GM20431 (cell line): ENCODE measurements around the gene HSH2D.
"Not testable (repeated sequence)": the region's sequence is repeated elsewhere in the genome, so short reads cannot be mapped to it uniquely, and the experiment has no call there.

Source experiments
- in situ Hi-C: fragments of 300-500 bp; cut with MseI, MboI; formaldehyde crosslinking; loops from one replicate; pipeline ENCODE4 v1.15.0; 2020; ENCODE audit warnings: low sequenced_read_pairs; ENCODE audit not compliant: unreplicated experiment

HSH2D gene

DNA sequence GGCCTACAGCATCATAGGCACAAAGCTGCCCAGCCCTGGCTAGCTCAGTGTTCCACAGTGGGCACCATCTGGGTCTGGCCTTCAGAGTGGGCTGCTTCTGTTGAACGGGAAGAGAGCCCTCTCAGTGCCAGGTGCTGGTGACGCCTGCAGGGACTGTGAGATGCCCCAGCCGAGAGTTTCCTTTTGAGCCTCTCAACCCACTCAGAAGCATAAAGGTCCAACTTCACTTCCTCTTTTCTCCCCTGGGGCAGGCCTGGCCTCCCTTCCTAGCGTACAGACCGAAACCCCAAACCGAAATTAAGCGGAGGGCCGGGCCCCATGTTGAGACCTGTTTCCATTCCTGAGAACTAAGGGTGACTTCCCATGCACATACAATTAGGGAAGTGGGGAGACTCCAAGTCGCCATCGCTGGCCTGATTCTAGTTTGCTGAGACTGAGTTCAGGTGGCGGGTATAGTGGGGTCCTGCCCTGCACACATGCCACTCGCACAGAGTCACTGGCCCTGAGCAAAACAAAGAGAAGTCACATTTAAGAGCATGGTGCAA is 24.9 kb upstream of the HSH2D start:
- in situ Hi-C loops = no loop called here

DNA sequence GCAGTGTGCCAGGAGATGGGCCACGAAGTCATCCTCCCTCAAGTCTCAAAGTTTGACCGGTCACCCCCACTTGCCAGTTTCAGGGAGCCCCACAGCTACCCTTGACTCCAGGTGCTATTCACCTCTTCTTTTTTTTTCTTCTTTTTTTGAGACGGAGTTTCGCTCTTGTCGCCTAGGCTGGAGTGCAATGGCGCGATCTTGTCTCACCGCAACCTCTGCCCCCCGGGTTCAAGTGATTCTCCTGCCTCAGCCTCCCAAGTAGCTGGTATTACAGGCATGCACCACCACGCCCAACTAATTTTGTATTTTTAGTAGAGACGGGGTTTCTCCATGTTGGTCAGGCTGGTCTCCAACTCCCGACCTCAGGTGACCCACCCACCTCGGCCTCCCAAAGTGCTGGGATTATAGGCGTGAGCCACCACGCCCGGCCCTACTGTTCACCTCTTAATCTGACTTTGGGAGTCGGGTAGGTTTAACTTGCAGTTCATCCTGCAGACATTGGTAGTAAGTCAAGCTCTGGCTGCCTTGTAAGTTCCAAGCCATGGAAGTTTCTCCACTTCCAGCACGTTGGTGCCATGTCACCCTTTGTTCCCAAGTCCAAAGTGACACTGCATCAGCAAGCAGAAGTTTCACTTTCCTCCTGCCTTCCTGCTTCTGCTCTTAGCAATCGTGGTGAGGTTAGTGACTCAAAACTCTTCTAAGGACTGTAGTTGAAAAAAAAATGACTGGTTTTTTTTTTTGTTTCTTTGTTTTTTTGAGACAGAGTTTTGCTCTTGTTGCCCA is 24.2 kb upstream of the HSH2D start:
- in situ Hi-C loops = not testable (repeated sequence)

DNA sequence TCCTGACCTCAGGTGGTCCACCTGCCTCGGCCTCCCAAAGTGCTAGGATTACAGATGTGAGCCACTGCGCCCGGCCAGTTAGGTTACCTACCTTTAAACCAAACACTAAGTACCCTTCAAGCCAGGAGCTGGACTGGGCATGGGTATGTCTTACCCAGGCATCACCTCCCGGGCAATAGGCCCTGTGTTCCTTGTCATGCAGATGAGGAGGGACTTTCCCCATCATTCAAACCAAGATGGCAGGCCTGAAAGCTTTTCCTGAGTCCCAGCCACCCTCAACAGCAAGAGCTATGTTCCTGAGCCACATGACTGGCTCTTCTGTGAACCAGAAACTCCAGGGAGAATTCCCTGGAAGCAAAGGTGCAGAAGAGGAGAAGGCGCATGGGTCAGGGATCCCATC is 22.3 kb upstream of the HSH2D start:
- in situ Hi-C loops = no loop called here

DNA sequence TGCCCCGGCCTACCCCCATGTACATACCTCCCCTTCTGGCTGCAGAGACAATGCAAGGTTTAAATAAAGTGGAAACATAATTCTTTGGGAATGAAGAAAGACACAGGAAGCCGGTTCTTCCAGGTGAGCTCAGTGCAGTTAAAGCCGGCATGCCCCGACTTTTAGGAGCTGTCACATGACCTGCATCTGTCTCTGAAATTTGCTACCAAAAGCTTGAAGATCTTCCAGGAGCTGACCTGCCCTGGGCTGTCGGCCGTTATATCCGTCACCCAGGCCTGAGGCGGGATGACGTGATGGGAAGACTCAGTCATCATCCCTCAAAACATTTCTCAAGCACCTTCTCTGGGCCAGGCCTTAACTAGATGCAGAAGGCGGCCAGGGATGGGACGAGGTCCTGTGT is 21.5 kb upstream of the HSH2D start:
- in situ Hi-C loops = no loop called here

DNA sequence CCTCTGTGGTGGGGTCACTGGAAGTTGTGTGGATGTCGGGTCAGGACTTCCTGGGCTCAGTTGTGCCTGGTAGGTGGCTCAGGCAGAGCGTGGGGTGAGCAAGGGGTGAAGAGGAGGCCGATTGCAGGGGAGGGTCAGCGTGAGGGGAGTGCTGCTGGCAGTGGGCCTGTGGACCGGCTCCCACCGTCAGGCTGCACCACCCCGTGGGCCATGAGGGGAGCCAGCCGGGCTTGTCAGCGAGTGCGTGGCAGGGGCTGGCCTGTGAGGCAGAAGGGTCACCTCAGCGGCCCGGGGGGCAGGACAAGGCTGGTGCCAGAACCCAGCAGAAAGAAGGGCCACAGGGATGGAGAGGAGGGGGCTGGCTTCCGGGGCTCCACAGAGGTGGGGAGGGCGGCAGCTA is 18.5 kb upstream of the HSH2D start:
- in situ Hi-C loops = no loop called here

DNA sequence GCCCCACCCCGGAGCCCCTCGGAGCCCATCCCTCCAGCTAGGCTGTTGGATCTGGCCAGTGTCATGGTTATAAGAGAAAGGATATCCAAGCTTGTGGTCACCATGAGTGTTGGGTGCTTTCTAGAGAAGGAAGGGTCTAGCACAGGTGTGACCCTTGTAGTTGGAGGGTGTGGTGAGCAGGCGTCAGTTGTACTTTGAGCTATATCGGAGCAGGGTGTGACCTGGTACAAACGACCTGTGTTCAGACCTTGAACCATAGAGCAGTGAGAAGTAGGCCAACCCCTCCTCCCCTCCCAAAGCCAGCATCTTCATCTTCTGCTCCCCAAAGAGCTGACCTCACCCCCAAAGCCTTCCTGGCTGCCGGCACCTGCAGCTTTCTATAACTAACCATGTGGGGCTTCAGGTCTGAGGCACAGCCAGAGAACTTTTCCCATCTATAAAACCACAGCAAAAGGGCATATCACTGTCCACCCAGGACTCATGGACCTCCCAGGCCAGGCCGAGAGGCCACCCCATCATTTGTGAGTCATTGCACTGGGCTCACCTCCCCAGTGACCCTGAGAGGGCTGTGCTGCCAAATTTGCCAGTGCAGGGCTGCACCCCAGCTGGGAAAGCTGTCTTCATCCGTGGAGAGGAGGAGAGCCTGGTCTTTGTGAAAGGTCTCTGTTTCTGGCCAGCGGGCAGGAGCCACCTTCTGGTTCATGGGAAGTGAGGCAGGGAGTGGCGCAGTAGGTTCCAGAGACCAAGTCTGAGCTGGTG is 17.6 kb upstream of the HSH2D start:
- in situ Hi-C loops = no loop called here

DNA sequence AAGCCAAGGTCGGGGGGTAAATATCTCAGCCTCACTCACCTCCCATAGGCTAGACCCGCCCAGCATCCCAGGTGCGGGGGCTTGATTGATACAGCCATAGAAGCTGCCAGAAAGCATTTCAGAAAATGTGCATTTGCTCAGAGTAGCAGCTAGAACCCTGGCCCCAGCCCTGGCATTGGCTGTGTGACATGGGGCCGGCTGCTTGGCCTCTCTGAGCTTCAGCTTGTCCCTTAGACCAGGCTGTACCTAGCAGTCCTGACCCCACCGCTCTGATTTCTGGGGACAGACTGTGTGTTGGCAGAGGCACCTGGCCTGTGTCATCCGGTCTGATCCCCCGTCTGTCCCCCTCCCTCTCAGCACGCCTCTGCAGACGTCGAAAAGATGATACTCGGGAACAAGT is 16.4 kb upstream of the HSH2D start:
- in situ Hi-C loops = no loop called here

DNA sequence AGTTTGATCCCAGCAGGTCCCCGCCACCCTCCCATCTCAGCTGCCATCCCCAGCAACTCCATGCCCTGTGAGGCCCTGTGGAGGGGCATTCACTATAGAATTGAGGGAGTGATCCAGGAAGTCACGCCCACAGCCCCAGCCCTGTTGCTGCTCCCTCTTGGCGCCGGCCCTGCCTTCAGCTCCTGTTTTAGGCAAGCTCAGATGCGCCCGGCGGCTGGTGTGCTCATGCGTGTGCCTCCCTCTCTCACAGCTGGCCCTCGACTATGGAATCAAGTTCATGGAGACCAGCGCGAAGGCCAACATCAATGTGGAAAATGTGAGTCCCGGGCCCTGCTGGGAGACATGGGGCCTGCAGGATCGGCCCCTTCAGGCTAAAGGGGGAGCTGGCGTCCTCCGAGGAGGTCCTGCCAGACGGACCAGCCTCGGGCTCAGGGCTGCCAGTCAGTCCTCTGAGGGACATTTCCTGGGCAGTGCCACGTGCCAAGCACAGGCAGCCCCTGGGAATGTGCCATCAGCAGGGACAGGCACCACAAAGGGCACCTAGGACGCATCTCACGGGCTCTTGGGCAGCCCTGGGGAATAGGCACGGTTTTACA is 15.6 kb upstream of the HSH2D start:
- in situ Hi-C loops = no loop called here

DNA sequence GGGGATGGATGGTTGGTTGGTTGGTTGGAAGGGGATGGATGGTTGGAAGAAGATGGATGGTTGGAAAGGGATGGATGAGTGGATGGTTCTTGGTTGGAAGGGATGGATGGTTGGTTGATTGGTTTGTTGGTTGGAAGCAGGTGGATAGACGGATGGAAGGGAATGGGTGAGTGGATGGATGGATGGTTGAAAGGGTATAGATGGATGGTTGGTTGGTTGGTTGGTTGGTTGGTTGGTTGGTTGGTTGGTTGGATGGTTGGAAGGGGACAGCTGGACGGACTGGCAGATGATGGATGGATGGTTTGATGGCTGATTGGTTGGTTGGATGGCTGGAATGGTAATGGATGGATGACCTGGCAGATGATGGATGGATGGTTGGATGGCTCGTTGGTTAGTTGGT is 11.8 kb upstream of the HSH2D start:
- in situ Hi-C loops = no loop called here

DNA sequence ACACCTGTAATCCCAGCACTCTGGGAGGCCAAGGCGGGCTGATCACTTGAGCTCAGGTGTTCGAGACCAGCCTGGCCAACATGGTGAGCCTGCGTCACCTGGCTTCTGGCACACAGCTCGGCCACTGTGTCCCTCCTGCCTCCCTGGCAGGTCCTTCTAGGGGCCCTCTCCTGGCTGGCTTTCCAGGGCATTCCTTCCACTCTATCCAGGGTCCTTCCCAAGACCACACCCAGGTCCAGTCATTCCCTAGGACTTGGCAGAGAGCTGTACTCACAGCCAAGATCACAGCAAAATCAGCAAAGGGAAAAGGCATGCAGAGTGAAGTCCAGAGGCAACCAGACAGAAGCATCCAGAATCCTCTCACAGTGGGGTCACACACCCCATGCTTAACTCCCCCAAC is 9.7 kb upstream of the HSH2D start:
- in situ Hi-C loops = no loop called here

DNA sequence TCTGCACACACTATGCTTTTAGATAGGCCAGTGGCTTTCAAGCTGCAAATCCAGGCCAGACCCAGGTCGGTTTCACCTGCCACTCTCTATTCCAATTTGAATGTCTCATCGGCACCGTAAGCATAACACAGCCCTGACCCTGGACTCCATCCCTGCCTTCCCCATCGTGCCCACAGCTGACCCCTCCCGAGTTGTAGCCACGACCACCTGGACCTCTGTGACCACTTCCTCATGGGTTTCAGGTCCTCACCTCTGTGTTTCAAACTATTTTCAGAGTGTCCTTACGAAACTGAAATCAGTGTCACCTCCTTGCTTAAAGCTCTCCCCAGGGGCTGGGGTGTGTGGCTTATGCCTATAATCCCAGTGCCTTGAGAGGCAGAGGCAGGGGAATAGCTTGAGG is 9.0 kb upstream of the HSH2D start:
- in situ Hi-C loops = no loop called here

DNA sequence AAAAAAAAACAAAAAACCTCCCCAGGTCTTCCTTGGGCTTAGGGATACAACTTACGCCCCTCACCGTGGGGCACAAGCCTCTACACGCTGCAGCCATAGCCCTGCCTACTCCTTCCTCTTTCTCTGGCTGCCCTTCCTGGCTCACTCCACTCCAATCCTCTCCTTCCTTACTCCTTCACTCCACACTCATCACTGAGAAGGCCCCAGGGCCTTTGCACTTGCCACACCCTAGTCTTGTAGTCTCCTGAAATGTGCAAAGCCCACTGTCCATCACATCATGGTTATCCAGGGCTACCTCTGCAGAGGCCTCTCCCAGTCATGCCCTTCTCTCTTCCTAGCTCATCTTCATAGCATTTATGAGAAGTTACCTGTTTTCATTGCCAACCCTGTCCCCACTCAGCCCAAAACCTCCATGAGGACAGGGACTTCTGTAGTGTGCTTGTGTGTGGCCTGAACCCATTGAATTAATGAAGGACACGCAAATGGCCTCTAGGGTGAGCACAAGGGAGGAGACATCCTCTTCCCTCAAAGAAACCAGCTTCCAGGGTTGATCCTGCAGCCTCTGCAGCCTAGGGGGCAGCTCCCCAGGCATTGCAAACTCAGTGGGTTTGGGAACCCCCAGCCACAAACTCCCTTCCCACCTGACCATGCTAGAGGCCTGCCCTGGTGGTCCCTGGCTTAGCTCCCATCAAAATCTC is 7.9 kb upstream of the HSH2D start:
- in situ Hi-C loops = no loop called here

DNA sequence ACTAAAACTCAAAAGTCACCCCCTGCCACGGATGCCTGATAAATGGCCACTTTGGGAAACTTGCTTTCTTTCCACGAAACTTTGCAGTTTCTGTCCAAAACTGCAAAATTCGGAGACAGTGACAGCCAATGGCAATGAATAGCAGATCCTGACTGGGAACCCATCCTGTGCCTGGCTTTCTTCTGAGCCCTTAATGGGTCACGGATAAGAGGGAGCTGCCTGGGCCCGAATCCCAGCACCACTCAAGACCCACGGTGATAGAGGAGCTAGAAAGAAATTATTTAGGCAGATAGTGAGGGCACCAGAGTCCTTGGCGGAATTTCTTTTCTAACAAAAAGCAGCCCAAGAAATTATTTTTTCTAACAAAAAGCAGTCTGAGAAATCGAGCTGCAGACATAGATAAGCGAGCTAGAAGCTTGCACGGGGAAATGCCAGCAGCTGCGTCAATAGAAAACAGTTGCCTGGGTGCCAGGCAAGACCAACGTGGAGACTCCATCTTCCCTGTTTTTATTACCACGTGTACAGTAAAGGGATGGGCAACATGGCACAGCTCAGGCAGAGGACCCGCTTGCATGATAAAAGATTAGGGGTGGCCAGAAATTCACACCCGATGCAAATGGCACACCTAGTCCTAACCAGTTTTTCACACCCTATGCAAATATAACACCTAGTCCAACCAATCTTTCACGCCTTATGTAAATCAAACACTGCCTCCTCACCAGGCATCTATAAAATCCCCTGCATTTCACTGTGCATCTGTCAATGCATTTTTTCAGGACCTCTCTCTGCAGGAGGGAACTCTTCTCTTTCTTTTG is 7.1 kb upstream of the HSH2D start:
- in situ Hi-C loops = no loop called here

DNA sequence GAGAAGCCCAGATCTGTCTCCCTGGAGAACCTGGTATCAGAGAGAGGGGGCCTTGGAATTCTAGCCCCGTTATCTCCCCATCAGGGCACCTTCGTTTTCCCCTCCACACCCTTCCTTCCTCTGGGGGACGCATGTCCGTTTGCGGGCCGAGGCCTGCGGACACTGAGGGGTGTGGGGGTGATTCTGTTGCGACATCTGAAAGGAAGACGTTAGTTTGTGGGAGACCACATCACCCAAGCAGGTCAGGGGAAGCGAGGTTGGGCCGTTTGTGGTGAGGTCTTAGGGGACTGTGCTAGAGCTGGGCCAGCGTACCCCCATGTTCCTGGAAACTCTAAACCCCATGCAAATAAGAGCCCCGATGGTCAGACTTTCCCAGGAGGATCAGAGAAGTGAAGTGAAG is 3.7 kb upstream of the HSH2D start:
- in situ Hi-C loops = no loop called here

DNA sequence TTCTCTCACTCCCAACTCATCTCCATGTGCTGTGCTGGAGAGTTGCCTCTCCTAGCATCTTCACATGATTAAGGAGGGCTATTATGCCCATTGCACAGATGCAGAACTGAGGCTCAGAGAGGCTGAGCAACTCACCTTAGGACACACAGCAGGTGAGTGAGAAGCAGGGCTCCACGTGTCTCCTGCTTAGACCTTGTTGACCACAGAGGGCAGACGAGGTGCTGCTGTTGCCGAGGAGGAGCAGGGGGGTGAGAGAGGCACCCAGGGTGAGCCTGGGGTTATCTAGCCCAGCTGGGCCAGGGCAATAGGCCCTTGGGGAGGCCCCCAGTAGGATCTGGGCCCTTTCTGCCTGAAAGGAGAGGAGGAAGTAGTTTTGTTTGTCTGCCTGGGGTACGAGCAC is 2.4 kb upstream of the HSH2D start:
- in situ Hi-C loops = no loop called here

DNA sequence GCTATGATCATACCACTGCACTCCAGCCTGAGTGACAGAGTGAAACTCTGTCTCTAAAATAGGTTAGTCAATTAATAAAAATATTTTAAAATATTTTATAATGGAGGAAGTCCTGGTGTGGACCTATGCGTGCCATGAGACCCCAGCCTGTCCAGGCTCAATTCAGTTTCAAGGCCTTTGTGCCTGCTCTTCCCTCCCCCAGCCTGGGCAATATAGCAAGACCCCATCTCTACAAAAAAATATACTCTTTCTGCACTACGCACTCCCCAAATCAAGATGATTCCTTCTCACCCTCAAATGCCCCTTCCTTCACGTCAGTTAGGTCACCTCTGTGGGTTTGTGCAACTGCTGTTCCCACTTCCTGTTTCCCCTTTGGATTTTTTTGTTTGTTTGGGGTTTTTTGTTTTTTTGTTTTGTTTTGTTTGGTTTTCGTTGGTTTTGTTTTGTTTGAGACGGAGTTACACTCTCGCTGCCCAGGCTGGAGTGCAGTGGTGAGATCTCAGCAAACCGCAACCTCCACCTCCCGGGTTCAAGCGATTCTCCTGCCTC is 1.4 kb upstream of the HSH2D start:
- in situ Hi-C loops = no loop called here

DNA sequence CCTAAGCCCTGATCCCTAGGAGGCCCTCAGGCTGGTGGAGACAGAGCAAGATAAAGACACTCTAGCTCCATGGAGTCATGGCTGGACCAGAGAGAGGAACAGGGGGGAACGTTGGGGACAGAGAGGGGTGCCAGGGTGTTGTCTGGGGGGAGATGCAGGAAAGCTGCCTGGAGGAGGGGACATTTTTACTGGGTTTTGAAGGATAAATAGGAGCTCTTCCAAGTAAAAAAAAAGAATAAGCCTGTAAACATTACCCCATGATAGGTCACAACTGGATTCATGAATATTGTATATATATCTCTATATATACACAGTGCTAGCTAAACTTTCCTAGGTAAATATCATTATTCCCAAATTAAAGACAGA is 714 bp downstream of the HSH2D start:
- in situ Hi-C loops = no loop called here

DNA sequence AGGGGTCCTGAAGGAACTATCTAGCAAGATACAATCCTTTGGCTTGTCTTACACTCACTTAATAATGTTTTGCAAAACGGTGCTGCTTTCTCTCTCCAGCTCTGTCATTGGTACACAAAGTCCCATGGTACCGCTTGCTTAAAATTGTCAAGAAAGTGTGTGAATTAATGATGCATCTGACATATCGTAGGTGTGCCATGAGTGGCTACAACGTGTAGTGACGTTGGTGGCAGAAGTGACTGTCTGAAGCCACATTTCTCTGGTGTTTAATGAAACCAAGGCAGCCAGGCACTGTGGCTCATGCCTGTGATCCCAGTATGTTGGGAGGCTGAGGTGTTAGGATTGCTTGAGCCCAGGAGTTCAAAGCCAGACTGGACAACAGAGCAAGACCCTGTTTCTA is 2.6 kb downstream of the HSH2D start:
- in situ Hi-C loops = no loop called here

DNA sequence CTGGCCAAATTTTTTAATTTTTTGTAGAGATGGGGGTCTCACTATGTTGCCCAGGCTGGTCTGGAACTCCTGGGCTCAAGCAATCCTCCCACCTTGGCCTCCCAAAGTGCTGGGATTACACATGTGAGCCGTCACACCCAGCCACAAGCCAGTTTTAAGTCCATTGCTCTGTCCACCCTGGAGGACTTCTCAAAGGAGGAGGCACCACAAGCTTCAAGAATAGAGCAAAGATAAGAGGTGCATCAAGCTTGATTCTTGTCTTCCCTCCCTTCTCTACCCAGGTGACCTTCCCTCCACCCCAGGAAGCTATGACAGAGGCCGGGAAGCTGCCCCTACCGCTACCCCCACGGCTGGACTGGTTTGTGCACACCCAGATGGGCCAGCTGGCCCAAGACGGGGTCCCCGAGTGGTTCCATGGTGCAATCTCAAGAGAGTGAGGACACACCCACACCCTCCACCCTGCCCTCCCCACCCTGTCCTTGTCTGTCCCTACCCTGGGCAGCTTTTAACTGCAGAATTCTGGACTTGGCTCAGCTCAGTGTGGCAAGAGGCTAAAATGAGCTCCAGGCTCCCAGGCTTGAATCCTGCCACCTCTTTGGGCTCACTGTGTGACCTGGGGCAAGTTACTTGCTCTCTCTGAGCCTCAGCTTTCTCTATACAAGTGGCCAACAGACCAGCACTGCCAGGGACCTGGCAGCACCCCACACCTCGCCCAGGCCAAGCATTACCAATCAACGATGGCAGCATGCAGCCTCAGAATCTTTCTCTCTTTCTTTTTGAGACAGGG is 5.2 kb downstream of the HSH2D start:
- in situ Hi-C loops = no loop called here
